Eye (tissue), 1 donor: ENCODE data around the gene GPC1.
"Not testable (repeated sequence)": the region's sequence is repeated elsewhere in the genome, so short reads cannot be mapped to it uniquely, and the experiment has no call there.

Source experiments
- DNase-seq: peaks from one replicate; pipeline ENCODE4 v3.0.0-alpha.2; 2015

GPC1 gene

GRCh38 chr2:240469239-240469636 is 33.8 kb downstream of the GPC1 start:
- peak; percentile 39 for DNase-seq

- DNase-seq, result no peak
Observed at GRCh38 chr2:240469740-240470139, 34.3 kb downstream of the GPC1 start.

DNA sequence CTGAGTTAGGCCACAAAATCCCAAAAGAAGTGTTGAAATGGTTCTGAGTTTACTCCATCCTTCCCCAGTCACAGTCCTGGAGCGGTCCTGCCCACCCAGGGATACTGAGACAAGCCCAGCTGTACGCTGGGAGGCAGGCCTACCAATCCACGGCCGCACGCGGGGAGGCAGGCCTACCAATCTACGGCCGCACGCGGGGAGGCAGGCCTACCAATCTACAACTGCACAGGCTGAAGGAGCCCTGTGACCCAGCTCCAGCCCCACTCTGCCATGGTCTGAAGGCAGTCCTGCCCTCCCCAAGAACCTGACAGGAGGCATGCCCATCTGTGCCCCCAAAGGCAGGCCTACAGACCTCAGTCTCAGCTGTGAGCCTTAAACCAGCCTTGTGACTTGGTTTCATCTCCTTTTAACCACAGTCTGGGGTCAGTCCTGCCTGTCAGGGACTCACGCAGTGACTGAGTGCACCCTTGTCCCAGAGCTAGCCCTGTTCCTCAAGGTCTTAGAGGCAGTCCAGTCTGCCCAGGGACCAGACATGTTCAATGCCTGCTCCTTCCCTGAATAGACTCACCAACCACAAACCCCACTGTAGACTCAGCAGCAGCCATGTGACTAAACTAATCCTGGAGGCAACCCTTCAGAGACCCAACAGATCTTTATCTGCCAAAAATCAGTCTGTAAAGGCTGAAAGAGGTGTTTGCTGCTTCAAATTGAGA is 36.8 kb downstream of the GPC1 start:
- DNase-seq, result no peak

- DNase-seq, result peak; percentile 38
Observed at GRCh38 chr2:240473211-240473610, 37.7 kb downstream of the GPC1 start.

- DNase-seq, result peak; percentile 9
Observed at GRCh38 chr2:240477916-240478315, 42.5 kb downstream of the GPC1 start.

- DNase-seq, result no peak
Observed at GRCh38 chr2:240478346-240479110, 43.1 kb downstream of the GPC1 start.

DNA sequence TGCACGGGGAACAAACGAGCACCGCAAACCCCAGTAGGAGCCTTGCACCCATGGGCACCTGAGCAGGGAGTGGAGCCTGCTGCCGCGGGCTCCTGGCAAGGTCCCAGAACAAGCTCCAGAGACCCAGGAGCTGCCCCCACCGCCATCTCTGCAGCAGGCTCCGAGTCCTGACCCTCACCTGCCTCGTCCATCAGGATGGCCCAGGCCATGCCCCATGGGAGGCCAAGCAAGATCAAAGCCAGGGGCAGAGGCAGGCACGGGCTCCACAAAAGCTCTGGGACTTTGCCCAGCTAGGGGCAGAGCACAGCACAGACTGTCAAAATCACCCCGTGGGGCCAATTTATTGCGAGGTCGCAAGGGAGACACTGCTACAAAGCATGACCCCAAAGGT is 43.6 kb downstream of the GPC1 start:
- no peak for DNase-seq

- no peak for DNase-seq
Observed at GRCh38 chr2:240480834-240481623, 45.6 kb downstream of the GPC1 start.

DNA sequence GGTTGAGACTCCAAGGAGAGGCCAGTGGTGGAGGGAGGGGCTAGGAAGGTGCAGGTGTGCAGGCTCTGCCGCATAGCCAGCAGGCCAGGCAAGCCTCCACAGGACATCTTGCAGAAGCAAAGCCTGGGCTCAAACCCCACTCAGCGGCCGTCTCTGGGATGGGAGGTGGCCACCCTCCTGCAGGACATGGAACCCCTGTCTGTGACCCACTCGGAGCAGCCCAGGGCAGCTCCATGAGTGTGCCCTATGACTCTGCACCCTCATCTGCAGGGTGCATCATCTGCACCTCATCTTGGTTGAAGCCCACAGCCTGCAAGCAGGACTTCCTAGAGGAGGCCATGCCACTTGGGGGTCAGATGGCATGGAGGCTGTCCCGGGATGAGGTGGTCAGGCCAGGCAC is 46.3 kb downstream of the GPC1 start:
- DNase-seq, result no peak

DNA sequence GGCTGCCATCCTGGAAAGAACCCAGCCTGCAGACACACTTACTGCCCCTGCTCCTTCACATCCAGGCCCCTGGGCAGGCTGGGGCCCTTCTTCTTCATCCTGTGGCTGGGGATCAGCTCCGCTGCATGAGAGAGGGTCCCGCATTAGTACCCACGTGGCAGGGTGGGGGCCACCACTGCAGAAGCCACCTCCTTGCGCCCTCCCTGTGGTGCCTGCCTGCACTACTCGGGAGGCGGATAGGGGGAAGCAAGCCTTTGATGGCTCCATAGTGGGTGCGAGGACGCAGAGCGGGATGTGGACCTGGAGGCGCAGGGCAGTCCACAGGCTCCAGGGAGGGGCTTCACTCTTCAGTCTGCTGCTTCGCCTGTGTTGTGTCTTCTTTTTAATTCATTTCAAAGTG is 46.7 kb downstream of the GPC1 start:
- no peak for DNase-seq

DNA sequence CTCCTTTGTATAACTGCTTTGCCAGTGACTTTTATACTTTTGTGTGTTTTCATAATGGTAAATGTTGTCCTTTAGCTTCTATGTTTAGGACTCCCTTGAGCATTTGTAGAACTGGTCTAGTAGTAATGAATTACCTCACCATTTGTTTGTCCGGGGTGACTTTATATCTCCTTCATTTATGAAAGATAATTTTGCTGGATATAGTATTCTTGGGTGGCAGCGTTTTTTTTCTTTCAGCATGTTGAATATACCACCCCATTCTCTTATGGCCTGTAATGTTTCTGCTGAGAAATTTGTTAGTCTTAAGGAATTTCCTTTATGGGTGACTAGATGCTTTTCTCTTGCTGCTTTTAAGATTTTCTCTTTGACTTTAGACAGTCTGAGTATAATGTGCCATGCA is 56.0 kb downstream of the GPC1 start:
- no peak for DNase-seq

DNA sequence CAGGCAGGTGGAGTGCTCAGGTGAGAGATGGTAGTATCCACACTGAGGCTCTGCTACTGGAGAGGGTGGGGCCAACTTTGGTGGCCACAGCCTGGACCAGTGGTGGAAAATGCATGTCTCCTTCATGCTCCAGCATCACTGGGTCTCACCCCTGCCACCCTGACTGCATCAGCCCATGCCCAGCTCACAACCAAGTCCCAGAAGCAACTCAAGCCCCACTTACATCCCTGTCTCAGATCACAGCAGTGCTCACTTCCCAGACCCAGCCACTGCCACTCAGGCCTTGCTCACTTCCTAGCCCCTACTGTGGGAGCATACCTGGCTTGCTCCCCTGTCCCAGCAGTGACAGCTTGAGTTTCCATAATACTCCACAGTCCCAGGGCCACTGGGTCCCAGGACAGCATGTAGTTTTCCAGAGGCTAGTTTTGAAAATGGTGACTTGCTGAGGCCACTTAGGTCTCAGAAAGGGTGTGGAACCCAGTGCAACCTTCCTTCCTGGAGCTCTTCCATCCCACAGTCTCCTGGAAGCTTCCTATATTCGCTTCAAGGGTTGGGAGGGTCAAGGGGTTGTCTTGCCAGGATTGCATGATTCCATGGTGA is 58.8 kb downstream of the GPC1 start:
- no peak for DNase-seq

- DNase-seq, result not testable (repeated sequence)
Observed at GRCh38 chr2:240494942-240495341, 59.5 kb downstream of the GPC1 start.

GRCh38 chr2:240497082-240497481 is 61.6 kb downstream of the GPC1 start:
- DNase-seq, result not testable (repeated sequence)

GRCh38 chr2:240498171-240498957 is 62.9 kb downstream of the GPC1 start:
- DNase-seq, result no peak

DNA sequence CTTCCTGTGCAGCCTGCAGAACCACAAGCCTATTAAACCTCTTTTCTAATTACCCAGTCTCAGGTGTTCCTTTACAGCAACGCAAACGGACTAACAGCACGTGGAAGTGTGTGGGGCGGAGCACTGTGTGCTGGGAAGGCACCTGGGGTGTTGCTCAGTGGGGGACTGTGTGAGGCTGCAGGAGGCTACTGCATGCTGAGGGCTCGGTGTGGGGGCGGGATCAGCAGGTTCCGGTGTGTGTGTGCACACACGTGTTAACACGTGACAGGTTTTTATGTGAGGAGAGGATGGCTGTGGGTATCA is 63.4 kb downstream of the GPC1 start:
- DNase-seq, result no peak

DNA sequence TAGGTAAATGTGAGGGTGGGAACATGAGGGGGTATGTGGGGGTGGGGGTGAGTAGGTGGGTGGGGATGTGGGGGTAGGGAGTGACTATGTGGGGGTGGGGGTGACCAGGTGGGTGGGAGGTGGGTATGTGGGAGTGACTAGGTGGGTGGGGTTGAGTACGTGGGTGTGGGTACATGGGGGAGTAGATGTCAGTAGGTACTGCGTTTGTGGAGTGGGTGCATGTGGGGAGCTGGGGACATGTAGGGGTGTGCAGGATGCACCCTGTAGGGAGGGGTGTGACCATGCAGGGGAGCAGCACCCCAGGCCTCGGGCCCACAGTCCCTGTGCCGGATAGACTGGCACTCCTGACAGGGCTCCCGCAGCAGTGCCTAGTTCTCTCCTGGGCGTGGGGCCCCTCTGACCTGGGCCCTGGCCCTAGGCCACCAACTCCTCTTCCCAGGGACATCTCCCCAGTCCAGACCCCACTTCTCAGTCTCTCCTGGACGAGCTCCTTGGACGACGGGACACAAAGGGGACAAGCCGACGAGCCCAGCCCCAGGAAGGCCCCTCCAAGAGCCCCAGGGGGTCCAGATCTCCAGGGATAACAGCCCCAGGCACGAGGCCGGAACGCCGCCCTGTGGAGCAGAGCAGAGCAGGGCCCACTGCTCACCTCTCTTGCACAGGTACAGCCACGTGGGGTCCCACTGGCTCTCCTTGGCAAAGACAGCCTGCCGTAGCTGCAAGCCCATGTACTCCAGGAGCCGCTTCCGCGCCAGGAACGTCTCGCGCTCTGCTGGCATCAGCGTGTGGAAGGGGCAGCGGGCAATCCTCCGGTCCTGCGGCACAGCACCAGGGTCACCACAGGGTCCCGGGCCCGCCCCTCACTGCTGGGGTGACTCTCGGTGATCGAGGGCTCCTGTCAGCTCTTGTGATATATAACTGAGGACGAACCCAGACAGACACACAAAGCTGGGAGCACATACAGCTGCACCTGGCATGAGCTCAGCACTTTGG is 64.1 kb downstream of the GPC1 start:
- DNase-seq, result no peak

GRCh38 chr2:240500561-240501423 is 65.3 kb downstream of the GPC1 start:
- DNase-seq, result no peak

DNA sequence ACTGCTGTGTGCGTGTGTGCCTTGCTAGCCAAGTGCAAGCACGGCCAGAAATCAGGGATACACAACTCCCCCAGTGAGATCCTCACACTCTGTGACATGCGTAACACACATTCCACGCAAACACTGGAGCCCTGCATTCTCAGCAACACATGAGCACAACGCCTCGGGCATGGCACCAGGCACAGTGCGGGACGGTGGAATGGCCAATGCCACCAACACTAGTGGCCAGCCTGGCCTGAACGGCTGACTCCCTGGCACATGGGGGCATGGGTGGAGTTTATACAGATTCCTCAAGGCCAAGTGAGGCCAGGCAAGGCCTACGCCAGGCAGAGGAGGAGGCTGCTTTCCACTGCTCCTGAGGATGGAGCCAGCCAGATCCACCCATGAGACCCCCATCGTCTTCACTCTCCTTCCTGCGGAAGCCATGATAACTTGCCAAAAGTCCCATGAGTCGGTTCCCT is 66.1 kb downstream of the GPC1 start:
- no peak for DNase-seq

DNA sequence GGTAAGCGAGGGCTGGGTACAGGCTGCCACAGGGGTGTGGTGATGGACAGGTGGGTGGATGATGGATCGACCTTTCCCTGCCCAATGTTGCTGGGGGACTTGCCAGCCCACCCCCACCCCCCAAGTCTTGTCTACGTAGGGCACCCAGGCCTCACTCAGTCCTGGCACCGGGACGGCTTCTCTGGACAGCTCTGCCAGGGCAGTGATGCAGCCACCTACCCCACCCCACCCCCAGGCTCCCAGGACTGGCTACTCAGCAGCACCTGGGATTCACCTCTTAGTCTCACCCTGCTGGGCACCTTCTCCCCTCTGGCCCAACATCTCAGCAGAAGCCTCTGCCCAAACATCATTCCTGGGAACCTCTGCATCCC is 66.6 kb downstream of the GPC1 start:
- no peak for DNase-seq
